Measurements from ENCODE around the gene P2RX2.

Gene P2RX2

GRCh38 chr12:132618683-132619043, at the start of gene P2RX2:
P2RX2 (plus strand) TSS chr12:132618776; CDS start chr12:132618817, 41 bp downstream.
- DNase-seq: no peak

DNA sequence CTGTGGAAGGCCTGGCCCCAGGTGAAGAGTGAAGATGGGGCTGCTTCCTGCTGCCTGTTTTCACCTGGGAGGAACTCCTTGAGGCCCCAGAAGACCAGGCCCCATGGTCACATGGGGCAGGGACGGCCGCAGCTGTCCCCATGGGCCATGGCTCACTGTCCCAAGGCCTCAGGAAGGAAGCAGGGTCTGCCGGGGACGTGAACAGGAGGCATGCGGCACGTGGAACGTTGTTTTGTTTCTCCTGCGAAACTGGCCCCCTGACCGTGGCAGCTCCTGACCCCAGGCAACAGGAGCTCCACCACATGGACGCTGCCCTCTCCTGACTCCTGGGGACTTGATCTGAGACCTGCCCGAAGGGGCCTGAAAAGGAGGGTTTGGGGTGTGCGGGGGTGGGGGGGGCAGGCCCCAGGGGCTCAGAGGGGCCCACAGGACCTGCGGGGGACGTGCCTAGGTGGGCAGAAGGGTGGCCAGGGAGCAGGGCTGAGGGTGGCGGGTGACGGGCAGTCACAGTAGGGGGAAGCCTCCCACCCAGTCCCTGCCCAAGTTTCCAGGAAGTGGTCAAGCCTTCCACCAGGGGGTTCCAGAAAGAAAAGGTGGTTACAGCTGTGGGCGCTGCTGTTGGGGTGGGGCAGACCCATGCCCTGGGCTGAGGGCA, 49.6 kb upstream of the P2RX2 start:
- no peak for DNase-seq

DNA sequence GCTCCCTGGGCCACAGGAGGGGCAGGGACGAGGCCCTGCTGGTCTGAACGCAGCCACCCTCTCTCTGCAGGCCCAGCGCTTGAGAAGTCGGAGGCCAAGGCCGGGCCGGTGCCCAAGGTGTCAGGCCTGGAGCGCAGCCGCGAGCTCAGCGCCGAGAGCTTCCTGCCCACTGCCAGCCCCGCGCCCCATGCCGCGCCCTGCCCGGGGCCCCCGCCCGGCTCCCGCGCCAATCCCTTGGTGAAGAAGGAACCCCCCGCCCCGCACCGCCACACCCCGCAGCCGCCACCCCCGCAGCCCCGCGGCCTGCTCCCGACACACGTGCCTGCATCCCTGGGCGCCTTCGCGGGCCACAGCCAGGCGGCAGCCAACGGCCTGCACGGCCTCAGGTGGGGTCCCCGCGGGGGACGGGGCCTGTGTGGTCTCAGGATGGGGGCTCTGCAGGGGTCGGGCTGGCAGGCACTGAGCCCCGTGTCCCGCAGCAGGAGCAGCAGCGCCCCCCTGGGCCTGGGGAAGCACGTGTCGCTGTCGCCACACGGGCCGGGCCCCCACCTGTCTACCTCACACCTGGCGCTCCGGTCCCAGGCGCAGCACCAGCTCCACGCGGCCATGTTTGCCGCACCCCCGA, 48.6 kb upstream of the P2RX2 start:
- no peak for DNase-seq

DNA sequence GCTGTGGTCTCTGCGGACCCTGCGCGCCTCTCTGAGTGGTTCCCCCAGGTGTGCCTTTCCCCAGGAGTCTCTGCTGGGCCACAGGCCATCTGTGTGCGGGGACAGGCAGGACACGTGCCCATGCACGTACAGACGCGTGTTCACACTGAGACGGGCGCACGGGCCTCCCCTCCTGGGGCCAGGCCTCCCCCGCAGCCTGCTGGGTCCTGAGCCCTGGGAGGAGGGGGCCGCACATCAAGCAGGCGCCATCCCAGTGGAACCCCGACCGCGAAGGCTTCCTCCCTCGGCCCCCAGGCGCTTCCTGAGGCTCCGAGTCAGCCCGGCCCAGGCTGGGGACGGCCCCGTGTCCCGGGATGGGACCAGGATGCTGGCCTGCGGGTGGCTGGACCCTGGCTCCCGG, 47.9 kb upstream of the P2RX2 start:
- no peak for DNase-seq

DNA sequence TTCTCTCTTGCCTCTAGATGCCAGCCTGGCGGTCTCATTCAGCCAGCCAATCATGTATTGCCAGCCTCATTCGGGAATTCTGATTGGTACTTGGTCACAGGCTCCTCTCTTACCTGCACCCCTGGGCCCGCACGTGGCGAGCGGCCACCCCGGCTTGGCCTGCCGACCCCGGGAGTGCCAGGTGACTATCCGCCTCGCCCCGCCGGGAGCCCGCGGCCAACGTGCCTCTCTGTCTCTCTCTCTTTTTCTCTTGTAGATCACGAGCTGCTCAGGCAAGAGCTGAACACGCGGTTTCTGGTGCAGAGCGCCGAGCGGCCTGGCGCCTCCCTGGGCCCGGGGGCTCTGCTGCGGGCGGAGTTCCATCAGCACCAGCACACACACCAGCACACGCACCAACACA, 47.5 kb upstream of the P2RX2 start:
- DNase-seq: no peak

- no peak for DNase-seq
Measured at GRCh38 chr12:132571598-132571997, 47.0 kb upstream of the P2RX2 start.

GRCh38 chr12:132572106-132572505, 46.5 kb upstream of the P2RX2 start:
- DNase-seq: no peak

GRCh38 chr12:132572801-132573760, 45.5 kb upstream of the P2RX2 start:
- no peak for DNase-seq

GRCh38 chr12:132574271-132574996, 44.1 kb upstream of the P2RX2 start:
- DNase-seq: no peak

GRCh38 chr12:132575661-132576060, 42.9 kb upstream of the P2RX2 start:
- DNase-seq: no peak

DNA sequence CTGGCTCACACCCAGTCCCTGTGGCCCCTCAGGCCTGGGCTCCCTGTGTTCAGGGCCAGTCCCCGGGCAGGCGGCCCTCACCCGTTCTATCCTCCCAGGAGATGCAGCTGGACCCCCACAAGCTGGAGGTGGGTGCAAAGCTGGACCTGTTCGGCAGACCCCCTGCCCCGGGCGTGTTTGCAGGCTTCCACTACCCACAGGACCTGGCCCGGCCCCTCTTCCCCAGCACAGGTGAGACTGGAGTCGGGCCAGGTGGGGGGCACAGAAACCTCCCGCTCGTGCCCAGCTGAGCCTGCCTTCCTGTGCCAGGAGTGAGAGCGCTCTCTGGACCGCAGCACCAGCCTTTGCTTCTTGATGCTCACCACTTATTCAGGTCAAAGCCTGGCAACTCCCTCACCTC, 41.9 kb upstream of the P2RX2 start:
- DNase-seq: no peak

- DNase-seq: no peak
Measured at GRCh38 chr12:132577191-132577920, 41.2 kb upstream of the P2RX2 start.

- DNase-seq: no peak
Measured at GRCh38 chr12:132578118-132578517, 40.5 kb upstream of the P2RX2 start.

DNA sequence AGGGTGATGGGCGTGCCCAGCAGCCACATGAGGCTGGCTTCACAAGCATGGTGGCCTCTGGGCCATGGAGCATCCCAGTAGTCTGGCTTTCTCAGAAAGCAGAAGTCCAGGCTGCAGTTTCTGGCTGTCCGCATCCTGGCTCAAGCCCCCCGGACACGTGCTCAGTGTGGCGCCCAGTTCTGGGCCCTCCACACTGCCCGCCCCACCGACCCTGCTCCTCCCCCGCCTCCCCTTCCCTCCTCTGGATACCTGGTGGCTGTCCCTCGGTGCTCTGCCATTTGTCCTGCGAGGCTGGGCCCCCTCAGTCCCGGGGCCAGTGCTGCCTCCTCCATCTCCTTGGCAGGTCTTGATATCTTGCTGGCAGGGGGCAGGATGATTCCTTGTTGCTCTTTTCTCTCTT, 39.8 kb upstream of the P2RX2 start:
- no peak for DNase-seq

DNA sequence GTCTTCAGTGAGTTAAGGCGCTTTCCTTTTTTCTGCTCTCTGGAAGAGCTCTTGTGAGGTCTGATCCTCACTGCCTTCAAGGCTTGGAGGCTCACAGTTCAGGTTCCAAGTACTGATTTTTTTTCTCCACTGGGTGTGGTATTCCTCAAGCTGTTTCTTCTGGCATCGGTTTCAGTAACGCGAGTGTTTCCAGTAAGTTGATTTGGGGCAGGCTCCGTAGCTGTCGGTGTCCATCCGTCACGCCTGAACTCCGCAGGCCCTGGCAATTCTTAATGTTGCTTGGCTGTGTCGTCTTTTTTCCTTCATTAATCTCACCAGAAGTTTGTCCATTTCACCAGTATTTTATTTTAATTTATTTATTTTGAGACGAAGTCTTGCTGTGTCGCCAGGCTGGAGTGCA, 38.8 kb upstream of the P2RX2 start:
- no peak for DNase-seq

- no peak for DNase-seq
Measured at GRCh38 chr12:132580701-132581292, 37.8 kb upstream of the P2RX2 start.

- no peak for DNase-seq
Measured at GRCh38 chr12:132581348-132582057, 37.1 kb upstream of the P2RX2 start.

- no peak for DNase-seq
Measured at GRCh38 chr12:132582058-132582420, 36.5 kb upstream of the P2RX2 start.

GRCh38 chr12:132582582-132583410, 35.8 kb upstream of the P2RX2 start:
- no peak for DNase-seq

GRCh38 chr12:132583411-132583710, 35.2 kb upstream of the P2RX2 start:
- DNase-seq: no peak

DNA sequence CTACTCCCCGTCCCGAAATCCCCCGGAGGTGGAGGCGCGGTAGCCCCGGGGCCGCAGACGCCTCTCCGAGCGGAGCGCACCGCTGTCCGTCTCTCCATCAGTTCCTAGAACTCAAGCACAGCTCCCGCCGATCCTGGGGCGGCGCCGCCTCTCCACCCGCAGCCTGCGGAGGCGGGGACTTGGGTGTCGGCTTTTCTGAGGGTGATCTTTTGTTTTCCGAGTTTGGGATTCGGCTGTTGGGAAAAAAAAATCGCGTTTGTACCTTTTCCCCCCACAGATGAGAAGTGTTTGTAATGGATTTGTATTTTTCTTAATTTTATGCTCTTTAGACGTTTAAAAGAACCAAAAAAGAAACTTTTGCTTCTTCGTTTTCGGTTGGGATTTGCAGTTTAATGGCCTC, 34.8 kb upstream of the P2RX2 start:
- no peak for DNase-seq

All from activated CD4-positive, CD25-positive, alpha-beta regulatory T cell (primary cell).